ENCODE data around the gene IFRD2. TPM values are rescaled to one million over a fixed set of nuclear protein-coding genes. Genes with fewer than 3 reads are reported as not detected.

IFRD2 gene
- total and polyA plus RNA-seq, 2 donors (not counting 1 experiment from before 2014, with no cell fraction given), result 28.1 to 51.0 TPM

DNA sequence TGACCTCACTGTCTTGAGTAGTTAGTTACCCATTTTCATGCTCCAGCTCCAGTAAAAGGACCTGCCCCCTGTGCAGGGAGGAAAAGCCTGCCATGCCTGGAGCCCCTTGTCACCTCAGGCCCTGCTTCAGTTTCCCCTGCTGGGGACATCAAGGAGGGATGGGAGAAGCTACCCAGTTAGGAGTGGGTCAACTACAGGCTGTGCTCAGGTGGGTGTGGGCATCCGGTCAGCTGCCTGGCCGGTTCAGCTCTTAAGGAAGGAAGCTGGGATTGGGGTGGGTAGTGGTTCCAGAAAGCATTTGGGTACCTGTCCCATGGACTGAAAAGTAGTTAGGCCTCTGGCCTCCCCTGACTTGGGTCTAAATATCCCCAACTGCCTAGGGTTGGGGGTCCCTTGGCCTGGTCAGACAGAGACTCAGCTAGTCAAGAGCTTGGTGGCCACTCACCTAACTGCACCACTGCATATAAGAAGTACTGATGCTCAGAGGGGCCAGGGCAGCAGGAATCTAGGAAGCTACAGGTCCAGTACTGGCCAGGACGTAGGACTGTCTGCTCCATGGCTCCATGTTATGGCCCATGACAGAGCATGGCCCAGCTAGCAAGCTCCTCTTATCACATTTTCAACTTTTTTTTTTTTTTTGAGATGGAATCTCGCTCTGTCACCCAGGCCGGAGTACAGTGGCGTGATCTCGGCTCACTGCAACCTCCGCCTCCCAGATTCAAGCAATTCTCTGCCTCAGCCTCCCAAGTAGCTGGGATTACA, 12.8 kb downstream of the IFRD2 start:
- H2AFZ ChIP-seq (ENCODE audit: low read length), result no peak overlapping the region
- H4K20me1 ChIP-seq (ENCODE audit: control insufficient read depth, extremely low read depth, insufficient read depth, low read length), result no peaks in the 10 kb centered on the region
- no peak overlapping the region for H3K27ac ChIP-seq (ENCODE audit: insufficient read depth, low read length)
- no peaks in the 10 kb centered on the region for H3K79me2 ChIP-seq (ENCODE audit: control insufficient read depth, insufficient read depth, low read length)
- H3K27me3 ChIP-seq (ENCODE audit: control insufficient read depth, insufficient read depth, low read length), result no peaks in the 10 kb centered on the region
- TF ChIP-seq, protein P1, sequence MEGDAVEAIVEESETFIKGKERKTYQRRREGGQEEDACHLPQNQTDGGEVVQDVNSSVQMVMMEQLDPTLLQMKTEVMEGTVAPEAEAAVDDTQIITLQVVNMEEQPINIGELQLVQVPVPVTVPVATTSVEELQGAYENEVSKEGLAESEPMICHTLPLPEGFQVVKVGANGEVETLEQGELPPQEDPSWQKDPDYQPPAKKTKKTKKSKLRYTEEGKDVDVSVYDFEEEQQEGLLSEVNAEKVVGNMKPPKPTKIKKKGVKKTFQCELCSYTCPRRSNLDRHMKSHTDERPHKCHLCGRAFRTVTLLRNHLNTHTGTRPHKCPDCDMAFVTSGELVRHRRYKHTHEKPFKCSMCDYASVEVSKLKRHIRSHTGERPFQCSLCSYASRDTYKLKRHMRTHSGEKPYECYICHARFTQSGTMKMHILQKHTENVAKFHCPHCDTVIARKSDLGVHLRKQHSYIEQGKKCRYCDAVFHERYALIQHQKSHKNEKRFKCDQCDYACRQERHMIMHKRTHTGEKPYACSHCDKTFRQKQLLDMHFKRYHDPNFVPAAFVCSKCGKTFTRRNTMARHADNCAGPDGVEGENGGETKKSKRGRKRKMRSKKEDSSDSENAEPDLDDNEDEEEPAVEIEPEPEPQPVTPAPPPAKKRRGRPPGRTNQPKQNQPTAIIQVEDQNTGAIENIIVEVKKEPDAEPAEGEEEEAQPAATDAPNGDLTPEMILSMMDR (conservative IDR thresholded peaks at IDR 0.05 in 1 of 2, IDR thresholded peaks at IDR 0.05 in 1 of 2; ENCODE audit: low read depth in 1 of 2, low read length in 2 of 2), result no peak
- no peak for TF ChIP-seq EZH2 (IDR thresholded peaks at IDR 0.05; ENCODE audit: low read length, missing control alignments)
- H3K4me3 ChIP-seq (replicated peaks in 1 of 4; ENCODE audit: control extremely low read depth in 1 of 4, insufficient read depth in 1 of 4, low read depth in 3 of 4, low read length in 4 of 4), result no peak overlapping the region
- H3K9ac ChIP-seq (ENCODE audit: insufficient read depth, low read length), result no peak overlapping the region
- H3K36me3 ChIP-seq (ENCODE audit: control insufficient read depth, insufficient read depth, low read length), result no peaks in the 10 kb centered on the region
- DNase-seq (ENCODE audit: low read depth in 2 of 2), result no peak
- H3K9me3 ChIP-seq (ENCODE audit: control insufficient read depth, insufficient read depth, low read depth, low read length), result no peaks in the 10 kb centered on the region
- H3K4me2 ChIP-seq (ENCODE audit: extremely low read depth, insufficient read depth, low read length), result no peak overlapping the region
- no peaks in the 10 kb centered on the region for H3K4me1 ChIP-seq (ENCODE audit: control insufficient read depth, extremely low read depth, insufficient read depth, low read length)

DNA sequence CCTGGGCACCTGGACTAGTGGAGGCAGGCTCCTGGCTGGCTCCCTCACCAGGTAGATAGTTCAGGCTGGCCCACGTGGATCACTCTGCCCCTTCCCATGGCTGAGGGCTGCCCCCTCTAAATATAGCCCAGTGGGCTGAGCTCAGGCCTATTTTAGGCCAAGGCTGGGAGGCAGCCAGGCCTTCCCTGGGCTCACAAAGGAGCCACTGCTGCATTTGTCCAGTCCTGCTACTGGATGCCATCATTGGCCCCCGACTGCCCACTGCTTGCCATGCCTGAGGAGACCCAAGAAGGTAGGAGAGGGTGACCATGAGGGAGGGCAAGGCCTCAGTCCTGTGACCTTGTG, 13.4 kb downstream of the IFRD2 start, which contains the start of gene LSMEM2:
Gene LSMEM2 (plus strand): TSS at position 208 of the 345 bp plus-strand sequence. CDS start 27 bp downstream, at position 235.
- no peak for DNase-seq (ENCODE audit: low read depth in 2 of 2)
- no peak within 1 kb of the TSS for H3K4me2 ChIP-seq (ENCODE audit: extremely low read depth, insufficient read depth, low read length)
- H3K27ac ChIP-seq (ENCODE audit: insufficient read depth, low read length), result no peak within 1 kb of the TSS
- no peaks in the 10 kb centered on the region for H3K4me1 ChIP-seq (ENCODE audit: control insufficient read depth, extremely low read depth, insufficient read depth, low read length)
- H3K9ac ChIP-seq (ENCODE audit: insufficient read depth, low read length), result no peak within 1 kb of the TSS
- no peak within 1 kb of the TSS for H2AFZ ChIP-seq (ENCODE audit: low read length)
- no peaks in the 10 kb centered on the region for H3K79me2 ChIP-seq (ENCODE audit: control insufficient read depth, insufficient read depth, low read length)
- no peaks in the 10 kb centered on the region for H4K20me1 ChIP-seq (ENCODE audit: control insufficient read depth, extremely low read depth, insufficient read depth, low read length)
- no peaks in the 10 kb centered on the region for H3K27me3 ChIP-seq (ENCODE audit: control insufficient read depth, insufficient read depth, low read length)
- H3K9me3 ChIP-seq (ENCODE audit: control insufficient read depth, insufficient read depth, low read depth, low read length), result no peaks in the 10 kb centered on the region
- TF ChIP-seq, protein P1 (conservative IDR thresholded peaks at IDR 0.05 in 1 of 2, IDR thresholded peaks at IDR 0.05 in 1 of 2; ENCODE audit: low read depth in 1 of 2, low read length in 2 of 2), result no peak
- no peak for TF ChIP-seq EZH2 (IDR thresholded peaks at IDR 0.05; ENCODE audit: low read length, missing control alignments)
- no peaks in the 10 kb centered on the region for H3K36me3 ChIP-seq (ENCODE audit: control insufficient read depth, insufficient read depth, low read length)
- no peak within 1 kb of the TSS for H3K4me3 ChIP-seq (replicated peaks in 1 of 4; ENCODE audit: control extremely low read depth in 1 of 4, insufficient read depth in 1 of 4, low read depth in 3 of 4, low read length in 4 of 4)

DNA sequence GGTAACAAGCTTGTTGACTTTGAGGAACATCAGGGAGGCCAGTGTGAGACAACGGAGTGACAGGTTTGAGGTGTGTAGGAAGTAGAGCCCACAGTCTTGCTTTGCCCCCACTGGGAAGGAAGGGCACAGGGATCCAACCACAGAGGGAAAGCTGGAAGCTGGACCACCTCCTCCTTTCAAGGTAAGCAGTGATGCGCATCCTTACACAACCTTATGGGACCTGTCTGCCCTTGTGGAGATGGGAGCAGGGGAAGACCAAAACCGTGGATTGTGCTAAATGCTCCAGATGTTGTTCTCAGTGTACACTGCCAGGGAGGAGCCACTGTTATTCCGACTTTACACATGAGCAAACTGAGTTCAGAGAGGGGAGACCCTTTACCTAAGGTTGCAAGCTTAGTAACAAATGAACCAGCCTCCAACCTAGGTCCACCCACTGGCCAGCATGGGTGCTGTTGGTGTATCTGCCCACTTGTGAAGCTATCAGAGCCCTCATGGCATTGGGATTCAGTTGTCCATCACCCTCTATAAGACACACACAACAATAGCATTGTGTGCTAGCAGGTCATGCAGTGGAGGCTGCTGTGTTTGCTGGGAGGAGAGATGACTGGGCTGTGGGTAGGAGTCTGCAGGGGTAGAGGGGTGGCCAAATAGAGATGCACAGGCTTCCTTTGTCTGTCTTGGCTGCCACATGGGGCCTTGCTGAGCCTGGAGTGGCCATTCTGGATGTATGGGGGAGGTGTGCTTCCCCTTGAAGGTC, 13.9 kb downstream of the IFRD2 start:
- Histone ChIP-seq H3K4me2 (ENCODE audit: extremely low read depth, insufficient read depth, low read length) (no peak overlapping the region), H4K20me1 (ENCODE audit: control insufficient read depth, extremely low read depth, insufficient read depth, low read length) (no peaks in the 10 kb centered on the region), H3K9ac (ENCODE audit: insufficient read depth, low read length) (no peak overlapping the region), H3K27me3 (ENCODE audit: control insufficient read depth, insufficient read depth, low read length) (no peaks in the 10 kb centered on the region), H3K36me3 (ENCODE audit: control insufficient read depth, insufficient read depth, low read length) (no peaks in the 10 kb centered on the region), H2AFZ (ENCODE audit: low read length) (no peak overlapping the region), H3K4me3 (replicated peaks in 1 of 4; ENCODE audit: control extremely low read depth in 1 of 4, insufficient read depth in 1 of 4, low read depth in 3 of 4, low read length in 4 of 4) (no peak overlapping the region), H3K79me2 (ENCODE audit: control insufficient read depth, insufficient read depth, low read length) (no peaks in the 10 kb centered on the region), H3K9me3 (ENCODE audit: control insufficient read depth, insufficient read depth, low read depth, low read length) (no peaks in the 10 kb centered on the region), H3K4me1 (ENCODE audit: control insufficient read depth, extremely low read depth, insufficient read depth, low read length) (peaks cover under 1% of the 10 kb centered on the region), H3K27ac (ENCODE audit: insufficient read depth, low read length) (no peak overlapping the region)
- DNase-seq (ENCODE audit: low read depth in 2 of 2), result no peak
- TF ChIP-seq, protein P1 (conservative IDR thresholded peaks at IDR 0.05 in 1 of 2, IDR thresholded peaks at IDR 0.05 in 1 of 2; ENCODE audit: low read depth in 1 of 2, low read length in 2 of 2), result no peak
- TF ChIP-seq EZH2 (IDR thresholded peaks at IDR 0.05; ENCODE audit: low read length, missing control alignments), result no peak
